Endothelial cell of umbilical vein (primary cell): ENCODE measurements around the gene PDX1. TPM values are rescaled to one million over a fixed set of nuclear protein-coding genes. Genes with fewer than 3 reads are reported as not detected.

ENCODE experiments used
- BruUV-seq: library from RNA; stranded (reverse); fragments of 400-500 nt; replicated peaks from 2 replicates; lab custom pipeline; 2021; lab: Mats Ljungman, UMichigan
- CTCF ChIA-PET: fragments of 300-600, 350-600 bp; sonication (Branson Sonifier 250); formaldehyde crosslinking; loops from one replicate; lab custom pipeline; 2021; ENCODE audit warnings: antibody characterized with exemption, inconsistent platforms; lab: Charles Lee
- POLR2A ChIA-PET: fragments of 300-600, 350-600 bp; sonication (Branson Sonifier 250); formaldehyde crosslinking; loops from one replicate; lab custom pipeline; 2021; ENCODE audit warnings: antibody characterized with exemption, inconsistent platforms; lab: Charles Lee
- DNase-seq: peaks from one replicate; pipeline ENCODE4 v3.0.0-alpha.2; 2011; ENCODE audit warnings: low read depth, low spot score
- FAIRE-seq: peaks from 2 replicates; lab custom pipeline; 2011; peaks lifted over from hg19 to GRCh38; lab: Jason Lieb, UNC
- H2AFZ ChIP-seq: 2 replicates; pipeline ENCODE4 v1.6.0; 2012; ENCODE audit warnings: low read depth, low read length, control low read depth, inconsistent platforms
- H3K27ac ChIP-seq: 2 replicates; pipeline ENCODE4 v1.5.1; 2011; ENCODE audit warnings: low read depth, mild to moderate bottlenecking, control low read depth, low read length, moderate library complexity; ENCODE audit not compliant: insufficient read depth
- H3K27me3 ChIP-seq, 2 experiments: 2 replicates each; pipeline versions ENCODE4 v1.6.0 to v1.6.1; 2011; ENCODE audit warnings: low read length in 2 of 2, mixed read lengths in 1 of 2; ENCODE audit not compliant: control insufficient read depth in 2 of 2, insufficient read depth in 2 of 2
- H3K36me3 ChIP-seq, 2 experiments: 2 replicates in 1 of 2; 3 replicates in 1 of 2; pipeline ENCODE4 v1.5.1; 2011; ENCODE audit warnings: low read length in 2 of 2, mild to moderate bottlenecking in 1 of 2, moderate library complexity in 1 of 2; ENCODE audit not compliant: control insufficient read depth in 2 of 2, insufficient read depth in 2 of 2; ENCODE audit errors: extremely low read depth in 1 of 2
- H3K4me1 ChIP-seq: 3 replicates; pipeline ENCODE4 v1.5.1; 2011; ENCODE audit warnings: mild to moderate bottlenecking, low read length; ENCODE audit not compliant: control insufficient read depth, insufficient read depth; ENCODE audit errors: extremely low read depth
- H3K4me2 ChIP-seq: 2 replicates; pipeline ENCODE4 v1.6.1; 2011; ENCODE audit warnings: low read length, control low read depth, mixed read lengths; ENCODE audit not compliant: insufficient read depth
- H3K4me3 ChIP-seq, 3 experiments: fragments of 200-600 bp in 1 of 3; sonication (generic), shearing (Covaris generic) in 1 of 3; replicated peaks in 1 of 3; 2 replicates each; pipeline ENCODE4 v1.5.1; 2011 to 2016; ENCODE audit warnings: control low read depth in 3 of 3, low read length in 3 of 3, mild to moderate bottlenecking in 2 of 3, inconsistent platforms in 1 of 3, low read depth in 1 of 3, moderate library complexity in 1 of 3; ENCODE audit not compliant: insufficient read depth in 1 of 3
- H3K79me2 ChIP-seq: 2 replicates; pipeline ENCODE4 v1.6.0; 2012; ENCODE audit warnings: low read length, inconsistent platforms; ENCODE audit not compliant: control insufficient read depth, insufficient read depth
- H3K9ac ChIP-seq: replicated peaks from 2 replicates; pipeline ENCODE3; 2011; ENCODE audit warnings: low read length, control low read depth; ENCODE audit not compliant: insufficient read depth; ENCODE audit errors: extremely low read depth
- H3K9me1 ChIP-seq: replicated peaks from 3 replicates; pipeline ENCODE4 v1.6.0; 2011; ENCODE audit warnings: mild to moderate bottlenecking, low read length; ENCODE audit not compliant: control insufficient read depth, insufficient read depth; ENCODE audit errors: extremely low read depth
- H3K9me3 ChIP-seq: replicated peaks from 2 replicates; pipeline ENCODE4 v1.5.1; 2012; ENCODE audit warnings: low read length, inconsistent platforms; ENCODE audit not compliant: control insufficient read depth, insufficient read depth
- H4K20me1 ChIP-seq: replicated peaks from 2 replicates; pipeline ENCODE3; 2011; ENCODE audit warnings: mild to moderate bottlenecking, low read length; ENCODE audit not compliant: control insufficient read depth, insufficient read depth; ENCODE audit errors: extremely low read depth
- CTCF ChIP-seq, 2 donors: IDR thresholded peaks; 1 replicate in 1 of 2; 2 replicates in 1 of 2; pipeline ENCODE4 v1.5.1; 2011; ENCODE audit warnings: low read length in 2 of 2, mild to moderate bottlenecking in 2 of 2, moderate library complexity in 2 of 2, control low read depth in 1 of 2, inconsistent platforms in 1 of 2, low read depth in 1 of 2; ENCODE audit not compliant: insufficient read depth in 1 of 2; ENCODE audit errors: extremely low read depth in 1 of 2
- EZH2 ChIP-seq: IDR thresholded peaks from 2 replicates; pipeline ENCODE4 v1.6.1; 2012; ENCODE audit warnings: borderline replicate concordance, low read depth, mild to moderate bottlenecking, moderate library complexity, low read length, inconsistent platforms; ENCODE audit not compliant: severe bottlenecking
- GATA2 ChIP-seq: IDR thresholded peaks from 2 replicates; pipeline ENCODE4 v1.7.0; 2011; ENCODE audit warnings: low read depth, mild to moderate bottlenecking, moderate library complexity, mixed read lengths, low read length; ENCODE audit not compliant: insufficient read length, insufficient read depth
- MYC ChIP-seq: IDR thresholded peaks from one replicate; pipeline ENCODE4 v1.6.1; 2011; ENCODE audit warnings: mild to moderate bottlenecking, low read depth, low read length
- POLR2A ChIP-seq: IDR thresholded peaks from 2 replicates; pipeline ENCODE4 v1.6.1; 2012; ENCODE audit warnings: low read depth, mild to moderate bottlenecking, control low read depth, low read length
- dilution Hi-C: fragments of 300-500 bp; cut with MboI; formaldehyde crosslinking; loops from one replicate; pipeline ENCODE4 v1.15.0; 2019; ENCODE audit warnings: low sequenced_read_pairs; ENCODE audit not compliant: extremely low pct_ligation_motif_present
- intact Hi-C: fragments of 100-400 bp; cut with micrococcal nuclease; formaldehyde crosslinking; loops from one replicate; pipeline ENCODE4 v1.10.0; 2022
- polyA plus RNA-seq, 4 experiments: library from polyadenylated mRNA; depleted of rRNA in 3 of 4; stranded (reverse) in 3 of 4; unstranded in 1 of 4; fragments of >200 nt; gene quantifications; 2 replicates each; pipeline versions ENCODE4 v1.2.1 to v1.2.3, GENCODE V29; 2011 to 2012; ENCODE audit warnings: missing spikeins in 1 of 4
- total RNA-seq: library from RNA; stranded (reverse); gene quantifications from 2 replicates; pipeline ENCODE4 v1.2.3, GENCODE V29; 2021
- TF ChIP-seq, protein P1 (sequence below): IDR thresholded peaks from 2 replicates; pipeline ENCODE4 v1.6.1; 2011; ENCODE audit not compliant: insufficient read depth, insufficient read length

Gene PDX1
- total and polyA plus RNA-seq, 2 donors (not counting 3 experiments of a cell fraction or from before 2014, with no cell fraction given): not detected

- FAIRE-seq: no peak
- intact Hi-C loops: loop anchor here (1.0 to 10.0 kb wide), 3 partner anchors 30 to 590 kb away; no protein-coding TSS in a partner anchor
Measured at GRCh38 chr13:27954406-27954851, 34.6 kb downstream of the PDX1 start.

More at GRCh38 chr13:27954406-27954851, 34.6 kb downstream of the PDX1 start:
- no TSS peak for BruUV-seq
- Histone ChIP-seq H3K27ac (no peak overlapping the region), H3K4me1 (peaks cover 15% of the 10 kb centered on the region), H3K79me2 (no peaks in the 10 kb centered on the region), H3K27me3 (peaks cover 41 to 72% of the 10 kb centered on the region in 2 experiments), H3K9me3 (no peaks in the 10 kb centered on the region), H3K4me3 (peak overlapping the region; percentile 17 to 32 (median 27)), H3K9me1 (no peaks in the 10 kb centered on the region), H2AFZ (peak overlapping the region; percentile 99), H3K4me2 (peak overlapping the region; percentile 84), H3K9ac (no peak overlapping the region), H4K20me1 (no peaks in the 10 kb centered on the region), H3K36me3 (no peaks in the 10 kb centered on the region)
- CTCF ChIA-PET: interaction anchor here (0.6 to 5.2 kb wide), 44 partner anchors 8 to 1458 kb away, joined by 3 to 135 read pairs (median 6); partner anchors contain the start of genes PDX1 and POLR1D
- TF ChIP-seq POLR2A: no peak
- no peak for TF ChIP-seq CTCF (IDR thresholded peaks at IDR 0.05; ENCODE audit: extremely low read depth in 1 of 2, insufficient read depth in 1 of 2, low read depth in 1 of 2, low read length in 2 of 2)
- TF ChIP-seq, protein P1, sequence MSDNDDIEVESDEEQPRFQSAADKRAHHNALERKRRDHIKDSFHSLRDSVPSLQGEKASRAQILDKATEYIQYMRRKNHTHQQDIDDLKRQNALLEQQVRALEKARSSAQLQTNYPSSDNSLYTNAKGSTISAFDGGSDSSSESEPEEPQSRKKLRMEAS: no peak
- no peak for TF ChIP-seq MYC
- TF ChIP-seq GATA2: no peak
- peak; percentile 80 for TF ChIP-seq EZH2
- POLR2A ChIA-PET: no interaction called here
- dilution Hi-C loops: no loop called here
- DNase-seq: peak; percentile 31
